Mesothelial cell of epicardium (in vitro differentiated cells): ENCODE measurements around the gene PANK2. TPM values are rescaled to one million over a fixed set of nuclear protein-coding genes. Genes with fewer than 3 reads are reported as not detected.

Experiments used
- DNase-seq, 2 experiments: peaks; one replicate each; pipeline ENCODE4 v3.0.0; 2021; ENCODE audit warnings: low spot score in 2 of 2; ENCODE audit not compliant: unreplicated experiment in 2 of 2
- H3K27ac Mint-ChIP-seq: 2 replicates; pipeline ENCODE4 v1.8.0; 2021; ENCODE audit warnings: mixed read lengths
- H3K27me3 Mint-ChIP-seq: 2 replicates; pipeline ENCODE4 v1.8.0; 2021; ENCODE audit warnings: low read depth, mixed read lengths
- H3K36me3 Mint-ChIP-seq: 2 replicates; pipeline ENCODE4 v1.8.0; 2021; ENCODE audit warnings: mixed read lengths
- H3K4me1 Mint-ChIP-seq: 2 replicates; pipeline ENCODE4 v1.8.0; 2021; ENCODE audit warnings: mixed read lengths
- H3K4me3 Mint-ChIP-seq: 2 replicates; pipeline ENCODE4 v1.8.0; 2021; ENCODE audit warnings: mild to moderate bottlenecking, moderate library complexity, mixed read lengths
- H3K9me3 Mint-ChIP-seq: 2 replicates; pipeline ENCODE4 v1.8.0; 2021; ENCODE audit warnings: mixed read lengths
- total RNA-seq: library from RNA; stranded (reverse); gene quantifications from 3 replicates; pipeline ENCODE4 v1.2.1, GENCODE V29; 2021
- TF ChIP-seq, protein P1 (sequence below): fragments of 200-600 bp; sonication (generic); IDR thresholded peaks from one replicate; pipeline ENCODE4 v1.5.0; 2021; ENCODE audit warnings: antibody characterized with exemption; ENCODE audit not compliant: unreplicated experiment

PANK2 gene
- total RNA-seq, 1 donor from 2014 or later: 52.5 TPM

DNA sequence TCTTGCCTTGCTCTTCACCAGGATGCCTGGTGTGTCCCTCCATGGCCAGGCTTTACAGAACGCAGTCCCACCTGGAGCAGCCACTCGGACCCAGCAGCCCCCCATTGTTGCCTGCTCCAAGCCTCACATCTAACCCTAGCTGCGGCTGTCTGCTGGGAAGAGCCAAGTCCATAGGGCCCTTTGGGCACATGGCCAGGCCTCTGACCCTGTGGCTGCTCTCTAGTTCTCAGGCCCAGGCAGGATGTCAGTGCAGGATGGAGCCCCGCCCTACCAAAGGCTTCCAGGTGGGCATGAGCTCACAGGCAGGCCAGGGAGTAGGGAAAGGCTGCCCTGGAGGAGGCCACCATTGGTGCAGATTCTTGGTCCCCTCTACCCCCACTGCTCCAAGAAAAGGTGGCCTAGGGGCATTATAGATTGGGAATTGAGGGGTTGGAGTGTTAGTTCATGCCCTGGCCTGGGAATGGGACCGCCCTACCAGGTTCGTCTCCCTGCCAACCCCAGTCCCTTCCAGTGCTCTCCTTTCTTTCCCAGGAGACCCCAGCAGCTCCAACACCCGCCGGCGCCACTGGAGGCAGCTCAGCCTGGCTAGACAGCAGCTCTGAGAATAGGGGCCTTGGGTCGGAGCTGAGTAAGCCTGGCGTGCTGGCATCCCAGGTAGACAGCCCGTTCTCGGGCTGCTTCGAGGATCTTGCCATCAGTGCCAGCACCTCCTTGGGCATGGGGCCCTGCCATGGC lies 23.9 kb upstream of the PANK2 start:
- Mint-ChIP-seq H3K27me3 (no peaks in the 10 kb centered on the region), H3K9me3 (no peaks in the 10 kb centered on the region), H3K27ac (no peak overlapping the region), H3K4me1 (no peaks in the 10 kb centered on the region), H3K36me3 (peaks cover 33% of the 10 kb centered on the region), H3K4me3 (no peak overlapping the region)
- no peak for DNase-seq
- TF ChIP-seq, protein P1, sequence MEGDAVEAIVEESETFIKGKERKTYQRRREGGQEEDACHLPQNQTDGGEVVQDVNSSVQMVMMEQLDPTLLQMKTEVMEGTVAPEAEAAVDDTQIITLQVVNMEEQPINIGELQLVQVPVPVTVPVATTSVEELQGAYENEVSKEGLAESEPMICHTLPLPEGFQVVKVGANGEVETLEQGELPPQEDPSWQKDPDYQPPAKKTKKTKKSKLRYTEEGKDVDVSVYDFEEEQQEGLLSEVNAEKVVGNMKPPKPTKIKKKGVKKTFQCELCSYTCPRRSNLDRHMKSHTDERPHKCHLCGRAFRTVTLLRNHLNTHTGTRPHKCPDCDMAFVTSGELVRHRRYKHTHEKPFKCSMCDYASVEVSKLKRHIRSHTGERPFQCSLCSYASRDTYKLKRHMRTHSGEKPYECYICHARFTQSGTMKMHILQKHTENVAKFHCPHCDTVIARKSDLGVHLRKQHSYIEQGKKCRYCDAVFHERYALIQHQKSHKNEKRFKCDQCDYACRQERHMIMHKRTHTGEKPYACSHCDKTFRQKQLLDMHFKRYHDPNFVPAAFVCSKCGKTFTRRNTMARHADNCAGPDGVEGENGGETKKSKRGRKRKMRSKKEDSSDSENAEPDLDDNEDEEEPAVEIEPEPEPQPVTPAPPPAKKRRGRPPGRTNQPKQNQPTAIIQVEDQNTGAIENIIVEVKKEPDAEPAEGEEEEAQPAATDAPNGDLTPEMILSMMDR: no peak

- TF ChIP-seq, protein P1: no peak
- DNase-seq: no peak
- H3K36me3 Mint-ChIP-seq: peaks cover 36% of the 10 kb centered on the region
- no peak overlapping the region for H3K27ac Mint-ChIP-seq
- H3K9me3 Mint-ChIP-seq: no peaks in the 10 kb centered on the region
- H3K27me3 Mint-ChIP-seq: no peaks in the 10 kb centered on the region
- H3K4me3 Mint-ChIP-seq: no peak overlapping the region
- no peaks in the 10 kb centered on the region for H3K4me1 Mint-ChIP-seq
Observed at GRCh38 chr20:3865887-3866407, 23.2 kb upstream of the PANK2 start.

- Mint-ChIP-seq H3K4me1 (peaks cover under 1% of the 10 kb centered on the region), H3K27ac (no peak overlapping the region), H3K4me3 (no peak overlapping the region), H3K36me3 (peaks cover 33% of the 10 kb centered on the region), H3K9me3 (no peaks in the 10 kb centered on the region), H3K27me3 (no peaks in the 10 kb centered on the region)
- TF ChIP-seq, protein P1: no peak
- no peak for DNase-seq
Observed at GRCh38 chr20:3866464-3866863, 22.7 kb upstream of the PANK2 start.

DNA sequence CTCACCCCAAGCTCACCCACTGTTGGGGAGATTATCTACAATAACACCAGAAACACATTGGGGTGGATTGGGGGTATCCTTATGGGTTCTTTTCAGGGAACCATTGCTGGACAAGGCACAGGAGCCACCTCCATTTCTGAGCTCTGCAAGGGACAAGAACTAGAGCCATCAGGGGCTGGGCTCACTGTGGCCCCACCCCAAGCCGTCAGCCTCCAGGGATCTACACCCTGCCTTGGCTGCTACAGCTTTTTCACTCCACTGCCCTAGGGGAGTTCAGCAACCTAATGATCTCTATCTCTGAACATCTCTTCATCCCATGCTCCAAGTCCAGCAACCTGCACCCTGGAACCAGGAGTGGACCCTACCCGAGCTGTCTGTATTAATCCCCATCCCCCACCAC lies 21.4 kb upstream of the PANK2 start:
- TF ChIP-seq, protein P1: no peak
- Mint-ChIP-seq H3K27ac (no peak overlapping the region), H3K4me1 (peaks cover 3% of the 10 kb centered on the region), H3K27me3 (no peaks in the 10 kb centered on the region), H3K9me3 (no peaks in the 10 kb centered on the region), H3K36me3 (peaks cover 27% of the 10 kb centered on the region), H3K4me3 (no peak overlapping the region)
- DNase-seq: no peak

DNA sequence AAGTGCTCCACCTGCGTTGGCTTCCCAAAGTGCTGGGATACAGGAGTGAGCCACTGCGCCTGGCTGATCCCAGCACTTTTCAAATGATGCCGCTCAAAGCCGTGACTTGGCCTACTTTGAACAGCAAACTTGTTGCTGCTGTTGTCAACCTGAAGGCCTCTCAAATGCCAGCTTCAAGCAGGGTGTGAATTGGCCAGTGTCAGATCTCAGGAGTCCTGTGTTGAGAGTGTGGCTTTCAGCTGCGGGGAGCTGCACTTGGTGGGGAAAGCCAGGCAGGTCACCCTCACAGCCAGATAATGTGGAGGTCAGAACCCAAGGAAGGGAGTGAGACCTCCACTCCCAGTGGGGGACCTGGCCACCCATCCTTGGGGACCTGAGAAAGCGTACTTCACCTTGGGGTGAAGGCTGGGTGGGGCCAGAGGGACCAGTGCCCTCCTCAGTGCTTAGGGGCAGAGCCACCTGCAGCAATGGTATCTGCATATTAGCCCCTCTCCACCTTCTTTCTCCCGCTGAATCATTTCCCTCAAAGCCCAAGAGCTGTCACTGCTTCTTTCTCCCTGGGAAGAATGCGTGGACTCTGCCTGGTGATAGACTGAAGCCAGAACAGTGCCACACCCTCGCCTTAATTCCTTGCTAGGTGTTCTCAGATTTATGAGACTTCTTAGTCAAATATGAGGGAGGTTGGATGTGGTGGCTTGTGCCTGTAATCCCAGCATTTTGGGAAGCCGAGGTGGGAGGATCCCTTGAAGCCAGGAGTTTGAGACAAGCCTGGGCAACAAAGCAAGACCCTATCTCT lies 19.1 kb upstream of the PANK2 start:
- no peak overlapping the region for H3K27ac Mint-ChIP-seq
- H3K4me1 Mint-ChIP-seq: peaks cover 3% of the 10 kb centered on the region
- no peaks in the 10 kb centered on the region for H3K27me3 Mint-ChIP-seq
- H3K9me3 Mint-ChIP-seq: no peaks in the 10 kb centered on the region
- DNase-seq: no peak
- peaks cover 32% of the 10 kb centered on the region for H3K36me3 Mint-ChIP-seq
- TF ChIP-seq, protein P1: no peak
- no peak overlapping the region for H3K4me3 Mint-ChIP-seq
